Astrocyte of the hippocampus (primary cell): ENCODE results near the gene ADGRL2.

Experiments used
- DNase-seq: peaks from one replicate; pipeline ENCODE4 v3.0.0; 2011; ENCODE audit warnings: low read depth, low spot score

ADGRL2 gene

GRCh38 chr1:81982523-81982922 is 181.8 kb downstream of the ADGRL2 start:
- no peak for DNase-seq

DNA sequence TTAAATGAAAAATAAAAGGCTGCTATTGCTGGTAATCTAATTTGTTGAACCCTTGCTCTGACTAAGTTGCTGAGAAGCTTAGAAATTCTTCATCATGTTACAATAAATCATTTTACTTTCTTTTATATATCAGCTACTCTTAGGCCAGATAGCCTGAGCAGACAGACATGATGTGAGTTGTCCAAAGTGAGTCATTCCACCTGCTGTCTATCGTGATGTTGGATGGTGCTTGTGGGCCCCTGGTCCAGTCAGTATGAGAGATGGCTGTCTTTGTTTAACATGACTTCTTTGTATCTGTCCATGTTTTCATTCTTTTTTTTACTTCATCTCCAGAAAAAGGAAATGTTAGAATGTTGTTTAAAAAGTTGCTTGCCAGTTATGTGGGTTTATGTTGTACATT is 188.8 kb downstream of the ADGRL2 start:
- no peak for DNase-seq

- DNase-seq = no peak
Measured at GRCh38 chr1:81990241-81990640, 189.5 kb downstream of the ADGRL2 start.

GRCh38 chr1:81998165-81998564 is 197.4 kb downstream of the ADGRL2 start:
- peak; percentile 2 for DNase-seq

- no peak for DNase-seq
Measured at GRCh38 chr1:81999364-81999763, 198.6 kb downstream of the ADGRL2 start.

DNA sequence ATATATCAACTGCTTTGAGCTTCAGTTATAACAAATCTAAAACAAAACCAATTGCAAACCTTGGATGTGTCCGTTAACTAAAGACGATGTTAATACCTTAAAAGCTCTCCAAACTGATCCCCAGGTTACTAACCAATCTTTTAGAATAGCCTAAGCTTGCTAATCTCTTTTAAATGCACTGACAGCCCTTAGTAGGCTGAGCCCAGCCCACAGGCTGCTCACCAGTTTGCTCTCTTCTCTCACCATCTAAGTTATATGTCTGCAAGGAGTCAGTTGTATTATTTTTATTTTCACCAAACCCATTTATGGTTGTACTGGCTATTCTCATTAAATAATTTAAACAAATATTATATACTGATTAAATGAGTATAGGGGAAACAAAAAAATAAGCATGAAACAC is 199.5 kb downstream of the ADGRL2 start:
- no peak for DNase-seq

- no peak for DNase-seq
Measured at GRCh38 chr1:82001345-82001744, 200.6 kb downstream of the ADGRL2 start.

GRCh38 chr1:82007804-82008203 is 207.1 kb downstream of the ADGRL2 start:
- DNase-seq = no peak

DNA sequence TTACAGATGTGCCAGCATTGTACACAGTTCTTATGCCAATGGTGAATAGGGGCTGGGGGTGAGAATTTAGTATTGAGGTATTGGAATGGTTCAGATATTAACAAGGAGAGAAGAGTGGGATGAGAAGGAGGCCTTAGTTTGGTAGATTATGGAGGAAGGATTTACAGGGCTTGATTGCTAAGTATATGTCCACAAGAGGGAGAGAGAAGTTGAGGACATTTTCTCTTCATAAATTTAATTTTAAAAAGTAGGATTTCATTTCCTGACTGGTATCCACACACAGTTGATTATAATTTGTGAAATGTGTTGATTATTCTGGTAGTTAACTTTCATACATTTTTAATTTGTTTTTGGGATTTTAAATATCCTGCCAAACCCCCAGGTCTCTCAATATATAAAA is 213.0 kb downstream of the ADGRL2 start:
- DNase-seq = no peak

- no peak for DNase-seq
Measured at GRCh38 chr1:82015444-82015843, 214.7 kb downstream of the ADGRL2 start.

DNA sequence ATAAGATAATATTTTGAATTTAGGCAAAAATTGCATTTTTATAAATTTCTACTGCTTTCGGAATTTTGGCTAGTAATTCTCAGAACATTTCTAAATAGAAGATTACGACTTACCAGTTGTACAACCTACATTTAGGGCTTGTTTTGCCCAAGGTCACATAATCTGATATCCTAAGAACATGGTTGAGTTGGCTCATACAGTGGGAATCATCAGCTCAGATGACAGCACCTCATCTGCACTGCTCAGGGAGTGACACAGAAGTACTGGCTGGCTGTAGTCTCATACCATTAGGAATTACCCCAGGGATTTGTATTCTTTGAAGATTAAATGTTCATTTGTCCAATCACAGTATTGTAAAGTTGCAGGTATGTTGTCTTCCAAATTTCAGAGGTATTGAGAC is 217.6 kb downstream of the ADGRL2 start:
- no peak for DNase-seq

GRCh38 chr1:82019508-82019907 is 218.8 kb downstream of the ADGRL2 start:
- DNase-seq = no peak

DNA sequence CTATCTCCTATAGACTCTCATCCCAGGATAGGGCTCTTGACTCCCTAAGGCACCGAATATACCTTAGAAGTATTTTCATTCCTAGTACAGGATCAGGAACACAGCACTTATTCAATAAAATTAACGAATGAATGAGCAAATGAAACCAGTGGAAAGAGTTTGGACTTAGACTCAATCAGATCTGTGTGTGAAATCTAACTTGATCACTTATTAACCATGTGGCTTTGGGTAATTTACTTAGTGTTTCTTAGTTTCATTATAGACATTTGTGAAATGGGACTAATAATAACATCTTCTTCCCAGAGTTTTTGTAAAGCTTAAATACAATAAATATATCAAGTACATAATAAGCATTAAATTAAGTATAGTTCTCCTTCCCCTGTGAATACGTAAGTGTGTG is 230.1 kb downstream of the ADGRL2 start:
- DNase-seq = no peak

- no peak for DNase-seq
Measured at GRCh38 chr1:82032068-82032467, 231.3 kb downstream of the ADGRL2 start.

DNA sequence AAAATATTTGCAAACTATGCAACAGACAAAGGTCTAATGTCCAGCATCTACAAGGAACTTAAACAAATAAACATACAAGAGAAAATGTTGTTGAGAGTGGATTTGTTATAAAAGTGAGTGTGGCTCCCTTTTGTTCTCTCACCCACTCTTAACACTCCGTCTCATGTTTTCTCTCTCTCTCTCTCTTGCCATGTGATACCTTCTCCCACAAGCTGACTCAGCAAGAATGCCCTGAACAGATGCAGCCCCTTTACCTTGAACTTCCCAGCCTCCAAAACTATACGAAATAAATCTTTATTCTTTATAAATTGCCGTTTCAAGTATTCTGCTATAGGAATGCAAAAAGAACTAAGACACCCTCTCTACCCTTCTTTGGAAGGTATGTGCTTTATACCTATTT is 234.1 kb downstream of the ADGRL2 start:
- no peak for DNase-seq
